PC-3 (cell line): ENCODE data around the gene DPM2. TPM values are rescaled to one million over a fixed set of nuclear protein-coding genes. Genes with fewer than 3 reads are reported as not detected.

Experiments used
- ATAC-seq: fragments of 200-7000 bp; cut with Tn5 transposase; 2 replicates; pipeline ENCODE4 v1.9.1; 2020; ENCODE audit warnings: mild to moderate bottlenecking, moderate library complexity
- BruUV-seq: library from RNA; stranded (reverse); fragments of 400-500 nt; replicated peaks from 2 replicates; lab custom pipeline; 2021; lab: Mats Ljungman, UMichigan
- CTCF ChIA-PET: fragments of 300-600 bp; sonication (Branson Sonifier 250); formaldehyde crosslinking; loops from one replicate; lab custom pipeline; 2022; ENCODE audit warnings: antibody characterized with exemption; lab: Charles Lee
- POLR2A ChIA-PET: fragments of 300-600 bp; sonication (Branson Sonifier 250); formaldehyde crosslinking; loops from one replicate; lab custom pipeline; 2022; ENCODE audit warnings: antibody characterized with exemption; ENCODE audit not compliant: unreplicated experiment; lab: Charles Lee
- DNase-seq: peaks from one replicate; pipeline ENCODE4 v3.0.0-alpha.2; 2015
- H2AFZ ChIP-seq: fragments of 300-600 bp; sonication (generic); 2 replicates; pipeline ENCODE4 v1.6.0; 2016; ENCODE audit warnings: antibody characterized with exemption, low read length
- H3F3A ChIP-seq: fragments of 300-600 bp; sonication (generic); one replicate; pipeline ENCODE4 v1.6.0; 2017; ENCODE audit warnings: antibody characterized with exemption, low read length, control low read depth, mild to moderate bottlenecking; ENCODE audit not compliant: unreplicated experiment
- H3K27ac ChIP-seq: fragments of 300-600 bp; sonication (generic); 2 replicates; pipeline ENCODE4 v1.5.1; 2016; ENCODE audit warnings: mild to moderate bottlenecking, low read length
- H3K27me3 ChIP-seq: fragments of 300-600 bp; sonication (generic); 2 replicates; pipeline ENCODE4 v1.6.1; 2016; ENCODE audit warnings: low read length, mixed read lengths
- H3K36me3 ChIP-seq: fragments of 300-600 bp; sonication (generic); 2 replicates; pipeline ENCODE4 v1.6.1; 2016; ENCODE audit warnings: low read depth, mixed run types, low read length, mixed read lengths
- H3K4me1 ChIP-seq: fragments of 300-600 bp; sonication (generic); 2 replicates; pipeline ENCODE4 v1.5.1; 2016; ENCODE audit warnings: low read length; ENCODE audit not compliant: insufficient read depth
- H3K4me2 ChIP-seq: fragments of 300-600 bp; sonication (generic); 2 replicates; pipeline ENCODE4 v1.6.0; 2016; ENCODE audit warnings: low read length
- H3K4me3 ChIP-seq: fragments of 300-600 bp; sonication (generic); 2 replicates; pipeline ENCODE4 v1.5.1; 2016; ENCODE audit warnings: mild to moderate bottlenecking, low read length, mixed read lengths
- H3K79me2 ChIP-seq: fragments of 300-600 bp; sonication (generic); 2 replicates; pipeline ENCODE4 v1.6.1; 2017; ENCODE audit warnings: low read length, mixed read lengths
- H3K9ac ChIP-seq: fragments of 300-600 bp; sonication (generic); 2 replicates; pipeline ENCODE4 v1.6.0; 2016; ENCODE audit warnings: mild to moderate bottlenecking, low read length
- H3K9me2 ChIP-seq: fragments of 300-600 bp; sonication (generic); replicated peaks from 2 replicates; pipeline ENCODE4 v1.6.1; 2016; ENCODE audit warnings: mixed run types, low read length, mixed read lengths
- H3K9me3 ChIP-seq: fragments of 300-600 bp; sonication (generic); 2 replicates; pipeline ENCODE4 v1.6.1; 2016; ENCODE audit warnings: low read length, mixed read lengths
- H4K20me1 ChIP-seq: fragments of 300-600 bp; sonication (generic); 2 replicates; pipeline ENCODE4 v1.6.1; 2016; ENCODE audit warnings: low read length, mixed read lengths
- EZH2 ChIP-seq: fragments of 300-600 bp; sonication (generic); IDR thresholded peaks from one replicate; pipeline ENCODE4 v1.6.1; 2017; ENCODE audit warnings: antibody characterized with exemption, mild to moderate bottlenecking, low read length; ENCODE audit not compliant: unreplicated experiment
- EZH2phosphoT487 ChIP-seq: fragments of 300-600 bp; sonication (generic); IDR thresholded peaks from 2 replicates; pipeline ENCODE4 v1.6.1; 2018; ENCODE audit warnings: mild to moderate bottlenecking, antibody characterized with exemption, low read length, borderline replicate concordance
- intact Hi-C: fragments of 100-400 bp; cut with micrococcal nuclease; formaldehyde crosslinking; loops from 2 replicates; pipeline ENCODE4 v1.9.0; 2023
- total RNA-seq: library from RNA; depleted of rRNA; stranded (reverse); fragments of >200 nt; gene quantifications from 2 replicates; pipeline ENCODE4 v1.2.3, GENCODE V29; 2014
- TF ChIP-seq, protein P1 (sequence below): fragments of 300-600 bp; sonication (generic); conservative IDR thresholded peaks from 2 replicates; pipeline ENCODE4 v1.5.1; 2017; ENCODE audit warnings: antibody characterized with exemption, low read depth, mild to moderate bottlenecking, low read length

The DPM2 gene
- total RNA-seq, 1 experiment from 2014 or later = 33.0 TPM

GRCh38 chr9:127947841-127948710, 10.4 kb upstream of the DPM2 start:
- BruUV-seq = no TSS peak
- no peak overlapping the region for H3K4me3 ChIP-seq
- peaks cover 1% of the 10 kb centered on the region; the same call in 1 of the 2 replicates for H3K79me2 ChIP-seq
- no peaks in the 10 kb centered on the region for H3K9me3 ChIP-seq
- H3K9ac ChIP-seq = no peak overlapping the region
- ChIA-PET CTCF (no interaction called here), POLR2A (no interaction called here)
- H3K36me3 ChIP-seq = no peaks in the 10 kb centered on the region
- DNase-seq (no peak), ATAC-seq (no peak)
- no peaks in the 10 kb centered on the region for H4K20me1 ChIP-seq
- H3F3A ChIP-seq = no peaks in the 10 kb centered on the region
- TF ChIP-seq, protein P1, sequence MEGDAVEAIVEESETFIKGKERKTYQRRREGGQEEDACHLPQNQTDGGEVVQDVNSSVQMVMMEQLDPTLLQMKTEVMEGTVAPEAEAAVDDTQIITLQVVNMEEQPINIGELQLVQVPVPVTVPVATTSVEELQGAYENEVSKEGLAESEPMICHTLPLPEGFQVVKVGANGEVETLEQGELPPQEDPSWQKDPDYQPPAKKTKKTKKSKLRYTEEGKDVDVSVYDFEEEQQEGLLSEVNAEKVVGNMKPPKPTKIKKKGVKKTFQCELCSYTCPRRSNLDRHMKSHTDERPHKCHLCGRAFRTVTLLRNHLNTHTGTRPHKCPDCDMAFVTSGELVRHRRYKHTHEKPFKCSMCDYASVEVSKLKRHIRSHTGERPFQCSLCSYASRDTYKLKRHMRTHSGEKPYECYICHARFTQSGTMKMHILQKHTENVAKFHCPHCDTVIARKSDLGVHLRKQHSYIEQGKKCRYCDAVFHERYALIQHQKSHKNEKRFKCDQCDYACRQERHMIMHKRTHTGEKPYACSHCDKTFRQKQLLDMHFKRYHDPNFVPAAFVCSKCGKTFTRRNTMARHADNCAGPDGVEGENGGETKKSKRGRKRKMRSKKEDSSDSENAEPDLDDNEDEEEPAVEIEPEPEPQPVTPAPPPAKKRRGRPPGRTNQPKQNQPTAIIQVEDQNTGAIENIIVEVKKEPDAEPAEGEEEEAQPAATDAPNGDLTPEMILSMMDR = no peak
- TF ChIP-seq EZH2 (no peak), EZH2phosphoT487 (no peak)
- H3K4me2 ChIP-seq = no peak overlapping the region
- H2AFZ ChIP-seq = no peak overlapping the region
- no peak overlapping the region for H3K27ac ChIP-seq
- peaks cover 7% of the 10 kb centered on the region; the same call in 1 of the 2 replicates for H3K4me1 ChIP-seq
- no peaks in the 10 kb centered on the region for H3K9me2 ChIP-seq
- no peaks in the 10 kb centered on the region for H3K27me3 ChIP-seq
- intact Hi-C loops = no loop called here

GRCh38 chr9:127946728-127947127, 9.1 kb upstream of the DPM2 start:
- H3K4me3 ChIP-seq = no peak overlapping the region
- ChIA-PET CTCF (no interaction called here), POLR2A (no interaction called here)
- no peaks in the 10 kb centered on the region for H3K79me2 ChIP-seq
- DNase-seq (no peak), ATAC-seq (no peak)
- no peak overlapping the region for H3K9ac ChIP-seq
- intact Hi-C loops = no loop called here
- H3K4me1 ChIP-seq = no peaks in the 10 kb centered on the region; the same call in 1 of the 2 replicates
- no TSS peak for BruUV-seq
- H3K27me3 ChIP-seq = no peaks in the 10 kb centered on the region
- TF ChIP-seq EZH2phosphoT487 = no peak
- no peak for TF ChIP-seq EZH2
- TF ChIP-seq, protein P1 = no peak
- no peaks in the 10 kb centered on the region for H3K9me3 ChIP-seq
- no peaks in the 10 kb centered on the region for H4K20me1 ChIP-seq
- no peaks in the 10 kb centered on the region for H3F3A ChIP-seq
- no peak overlapping the region for H2AFZ ChIP-seq
- no peaks in the 10 kb centered on the region for H3K9me2 ChIP-seq
- no peak overlapping the region for H3K4me2 ChIP-seq
- H3K27ac ChIP-seq = no peak overlapping the region
- H3K36me3 ChIP-seq = no peaks in the 10 kb centered on the region

GRCh38 chr9:127945942-127946341, 8.3 kb upstream of the DPM2 start:
- Histone ChIP-seq H2AFZ (no peak overlapping the region), H3K9me3 (no peaks in the 10 kb centered on the region), H3K27me3 (no peaks in the 10 kb centered on the region), H3K79me2 (no peaks in the 10 kb centered on the region), H3K4me2 (no peak overlapping the region), H3F3A (no peaks in the 10 kb centered on the region), H4K20me1 (no peaks in the 10 kb centered on the region), H3K4me3 (no peak overlapping the region), H3K9me2 (no peaks in the 10 kb centered on the region), H3K4me1 (no peaks in the 10 kb centered on the region), H3K27ac (no peak overlapping the region), H3K9ac (no peak overlapping the region), H3K36me3 (no peaks in the 10 kb centered on the region)
- BruUV-seq = no TSS peak
- POLR2A ChIA-PET = no interaction called here
- ATAC-seq (no peak), DNase-seq (no peak)
- intact Hi-C loops = no loop called here
- CTCF ChIA-PET = no interaction called here
- TF ChIP-seq, protein P1 = no peak
- TF ChIP-seq EZH2phosphoT487 (no peak), EZH2 (no peak)
